GM12891 (cell line): ENCODE results near the gene NDUFS1.
"Not testable (repeated sequence)": the region's sequence is repeated elsewhere in the genome, so short reads cannot be mapped to it uniquely, and the experiment has no call there.

ENCODE experiments used
- DNase-seq: peaks from one replicate; pipeline ENCODE4 v3.0.0; 2011; ENCODE audit warnings: low spot score; ENCODE audit not compliant: insufficient read length
- FAIRE-seq: peaks from 2 replicates; lab custom pipeline; 2011; peaks lifted over from hg19 to GRCh38; lab: Jason Lieb, UNC
- PAX5 ChIP-seq: IDR thresholded peaks from 2 replicates; pipeline ENCODE4 v1.6.1; 2011; ENCODE audit warnings: low read length, moderate library complexity, mild to moderate bottlenecking; ENCODE audit not compliant: insufficient read depth, severe bottlenecking
- POLR2A ChIP-seq: IDR thresholded peaks from 2 replicates; pipeline ENCODE4 v1.6.1; 2011; ENCODE audit warnings: low read depth, low read length, control low read depth
- POLR2AphosphoS5 ChIP-seq: IDR thresholded peaks from 2 replicates; pipeline ENCODE4 v1.6.1; 2011; ENCODE audit warnings: low read depth, low read length, control low read depth
- POU2F2 ChIP-seq: IDR thresholded peaks from 2 replicates; pipeline ENCODE4 v1.6.1; 2011; ENCODE audit warnings: low read depth, mild to moderate bottlenecking, control low read depth, low read length, moderate library complexity
- SPI1 ChIP-seq: IDR thresholded peaks from 2 replicates; pipeline ENCODE4 v1.6.1; 2011; ENCODE audit warnings: low read depth, low read length, control low read depth
- TAF1 ChIP-seq: IDR thresholded peaks from 2 replicates; pipeline ENCODE4 v1.6.1; 2011; ENCODE audit warnings: low read depth, low read length, control low read depth

Gene NDUFS1

DNA sequence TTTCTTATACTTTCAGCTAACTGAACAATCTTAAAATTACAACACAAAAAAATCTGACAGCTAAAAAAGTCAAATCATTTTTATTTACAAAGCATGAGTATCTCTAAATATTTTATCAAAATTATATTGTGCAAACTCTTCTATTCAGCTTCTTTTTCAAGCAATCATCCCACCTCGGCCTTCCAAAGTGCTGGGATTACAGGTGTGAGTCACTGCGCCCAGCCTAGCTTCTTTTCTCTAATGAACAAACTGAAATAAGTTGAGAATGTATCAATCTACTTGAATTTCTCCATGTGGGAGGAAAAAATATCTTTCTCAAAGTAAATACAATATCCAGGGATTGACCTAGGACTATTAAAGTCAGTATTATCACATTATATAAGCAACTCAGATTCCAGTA, 14.9 kb downstream of the NDUFS1 start:
- DNase-seq (no peak), FAIRE-seq (no peak)
- TF ChIP-seq PAX5: no peak
- no peak for TF ChIP-seq SPI1
- TF ChIP-seq POLR2AphosphoS5: no peak
- TF ChIP-seq TAF1: no peak
- TF ChIP-seq POLR2A: no peak
- no peak for TF ChIP-seq POU2F2

GRCh38 chr2:206143451-206143850, 15.8 kb downstream of the NDUFS1 start:
- DNase-seq: no peak
- FAIRE-seq: no peak
- no peak for TF ChIP-seq TAF1
- no peak for TF ChIP-seq POLR2A
- no peak for TF ChIP-seq SPI1
- TF ChIP-seq POLR2AphosphoS5: no peak
- no peak for TF ChIP-seq PAX5
- TF ChIP-seq POU2F2: no peak

- FAIRE-seq (no peak), DNase-seq (no peak)
- TF ChIP-seq POLR2AphosphoS5 (no peak), SPI1 (no peak), POLR2A (no peak), PAX5 (no peak), POU2F2 (no peak), TAF1 (no peak)
These were observed 31.6 kb downstream of the NDUFS1 start for GRCh38 chr2:206127656-206128055.

DNA sequence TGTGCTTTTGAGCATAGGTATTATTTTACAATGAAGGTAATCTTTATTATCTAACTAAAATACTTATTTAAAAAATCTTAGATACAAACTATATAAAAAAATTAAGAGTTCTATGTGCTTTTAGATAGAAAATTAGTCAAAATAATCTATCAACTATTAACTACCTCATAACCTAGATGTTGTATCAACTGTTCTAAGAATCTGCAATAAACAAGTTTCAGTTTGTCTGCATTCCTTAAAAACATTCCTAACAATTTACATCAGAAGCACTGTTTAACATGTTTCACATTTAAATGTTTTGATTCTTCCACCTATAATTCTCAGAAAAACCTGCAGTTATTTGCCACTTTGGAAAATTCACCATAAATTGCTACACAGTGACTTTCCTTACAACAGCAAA, 33.3 kb downstream of the NDUFS1 start:
- DNase-seq (no peak), FAIRE-seq (no peak)
- no peak for TF ChIP-seq PAX5
- TF ChIP-seq SPI1: no peak
- TF ChIP-seq POU2F2: no peak
- TF ChIP-seq TAF1: no peak
- no peak for TF ChIP-seq POLR2A
- no peak for TF ChIP-seq POLR2AphosphoS5

DNA sequence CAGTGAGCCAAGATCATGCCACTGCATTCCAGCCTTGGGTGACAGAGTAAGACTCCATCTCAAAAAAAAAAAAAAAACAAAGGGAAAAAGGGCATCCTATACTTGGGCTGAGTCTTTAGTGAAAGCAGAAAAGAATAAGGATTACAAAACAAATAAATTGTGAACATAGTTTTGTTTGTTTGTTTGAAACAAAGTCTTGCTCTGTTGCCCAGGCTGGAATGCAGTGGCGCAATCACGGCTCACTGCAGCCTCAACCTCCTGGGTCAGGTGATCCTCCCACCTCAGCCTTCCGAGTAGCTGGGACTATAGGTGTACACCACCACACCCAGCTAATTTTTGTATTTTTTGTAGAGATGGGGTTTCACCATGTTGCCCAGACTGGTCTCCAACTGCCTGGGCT, 36.7 kb downstream of the NDUFS1 start:
- not testable (repeated sequence) for FAIRE-seq, DNase-seq

DNA sequence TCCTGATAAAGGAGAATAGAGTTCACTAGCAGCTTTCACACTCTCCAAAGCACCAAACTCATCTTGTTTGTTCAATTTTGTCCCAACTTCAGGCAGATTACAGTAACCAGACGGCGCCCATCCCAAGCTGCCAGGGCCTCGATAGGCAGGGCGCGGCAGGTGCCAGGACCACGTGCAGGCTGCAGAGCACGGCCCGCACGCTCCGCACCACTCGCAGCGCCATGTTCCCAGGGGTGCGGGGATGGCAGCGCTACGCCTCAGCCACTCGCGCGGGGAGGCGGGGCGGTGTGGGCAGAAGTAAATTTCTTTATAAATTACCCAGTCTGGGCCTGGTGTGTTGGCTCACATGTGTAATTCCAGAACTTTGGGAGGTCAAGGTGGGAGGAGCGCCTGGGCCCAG, 43.0 kb downstream of the NDUFS1 start:
- DNase-seq: no peak
- TF ChIP-seq POLR2A (no peak), SPI1 (no peak), POU2F2 (no peak), TAF1 (no peak), POLR2AphosphoS5 (no peak), PAX5 (no peak)
- no peak for FAIRE-seq

- no peak for TF ChIP-seq POLR2AphosphoS5
- FAIRE-seq (peak; percentile 20), DNase-seq (no peak)
These were observed 44.1 kb downstream of the NDUFS1 start for GRCh38 chr2:206115026-206115578.

- DNase-seq (no peak), FAIRE-seq (no peak)
- no peak for TF ChIP-seq POLR2A
- TF ChIP-seq POU2F2: no peak
- no peak for TF ChIP-seq SPI1
- TF ChIP-seq TAF1: no peak
- TF ChIP-seq POLR2AphosphoS5: no peak
- TF ChIP-seq PAX5: no peak
These were observed 46.2 kb downstream of the NDUFS1 start for GRCh38 chr2:206112846-206113547.

DNA sequence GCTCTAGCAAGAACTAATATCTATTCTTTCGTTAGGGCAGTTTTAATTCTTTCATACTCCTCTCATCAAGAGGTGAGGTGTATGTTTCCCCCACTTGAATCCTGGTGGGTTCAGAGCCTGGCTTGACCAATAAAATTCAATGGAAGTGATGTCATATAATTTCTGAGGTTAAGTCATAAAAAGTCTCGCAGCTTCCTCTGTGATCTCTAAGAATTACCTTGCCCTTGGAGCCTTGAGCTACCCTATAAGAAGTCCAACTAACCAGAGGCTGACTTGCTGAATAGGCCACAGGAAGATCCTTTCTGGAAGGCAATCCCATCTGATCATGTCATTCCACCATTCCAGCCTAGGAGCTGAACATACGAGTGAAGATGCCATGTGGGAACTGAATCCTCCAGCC, 47.1 kb downstream of the NDUFS1 start:
- no peak for FAIRE-seq
- TF ChIP-seq PAX5: no peak
- no peak for TF ChIP-seq TAF1
- no peak for TF ChIP-seq SPI1
- TF ChIP-seq POLR2AphosphoS5: no peak
- no peak for TF ChIP-seq POU2F2
- no peak for TF ChIP-seq POLR2A
- no peak for DNase-seq

GRCh38 chr2:206108713-206109112, 50.5 kb downstream of the NDUFS1 start:
- FAIRE-seq (no peak), DNase-seq (no peak)
- TF ChIP-seq SPI1 (no peak), TAF1 (no peak), POU2F2 (no peak), POLR2A (no peak), PAX5 (no peak), POLR2AphosphoS5 (no peak)

DNA sequence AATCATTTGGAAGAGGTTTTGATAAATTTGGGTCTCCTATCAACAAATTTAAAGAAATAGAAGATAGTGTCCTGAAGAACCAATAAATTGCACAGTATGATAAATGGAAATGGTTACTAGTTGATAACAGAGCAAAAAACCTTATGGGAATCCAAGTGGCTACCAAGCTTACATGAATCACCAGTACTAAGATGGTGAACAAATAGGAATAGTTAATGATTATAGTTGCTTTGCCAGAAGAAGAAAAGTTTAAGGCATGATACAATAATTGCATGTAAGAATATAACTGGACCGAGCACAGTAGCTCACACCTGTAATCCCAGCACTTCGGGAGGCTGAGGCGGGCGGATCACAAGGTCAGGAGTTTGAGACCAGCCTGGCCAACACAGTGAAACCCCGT, 53.7 kb downstream of the NDUFS1 start:
- TF ChIP-seq POU2F2 (no peak), POLR2AphosphoS5 (no peak), TAF1 (no peak), SPI1 (no peak), PAX5 (no peak), POLR2A (no peak)
- FAIRE-seq (no peak), DNase-seq (no peak)
